Osteoblast (primary cell): Measurements from ENCODE around the gene ADGRG1. TPM values are rescaled to one million over a fixed set of nuclear protein-coding genes. Genes with fewer than 3 reads are reported as not detected.
A peak's percentile ranks its signal among the peaks of the same experiment; 100 is the strongest.

Source experiments
- DNase-seq: peaks from one replicate; pipeline ENCODE4 v3.0.0; 2011; ENCODE audit warnings: low spot score, mixed read lengths; ENCODE audit not compliant: insufficient read length; ENCODE audit errors: missing footprints
- H2AFZ ChIP-seq: 2 replicates; pipeline ENCODE4 v1.6.0; 2011; ENCODE audit warnings: mild to moderate bottlenecking, low read length
- H3K27ac ChIP-seq: 2 replicates; pipeline ENCODE4 v1.5.1; 2011; ENCODE audit warnings: mild to moderate bottlenecking, low read depth, low read length, moderate library complexity
- H3K27me3 ChIP-seq: 2 replicates; pipeline ENCODE4 v1.6.0; 2012; ENCODE audit warnings: mild to moderate bottlenecking, control low read depth, inconsistent platforms, low read length, moderate library complexity; ENCODE audit not compliant: insufficient read depth
- H3K36me3 ChIP-seq: 2 replicates; pipeline ENCODE4 v1.5.1; 2011; ENCODE audit warnings: mild to moderate bottlenecking, low read length, control low read depth, moderate library complexity; ENCODE audit not compliant: insufficient read depth
- H3K4me1 ChIP-seq: 2 replicates; pipeline ENCODE4 v1.5.1; 2011; ENCODE audit warnings: mild to moderate bottlenecking, low read length, control low read depth, moderate library complexity; ENCODE audit not compliant: insufficient read depth
- H3K4me2 ChIP-seq: 2 replicates; pipeline ENCODE4 v1.6.0; 2011; ENCODE audit warnings: mild to moderate bottlenecking, low read length; ENCODE audit not compliant: insufficient read depth
- H3K4me3 ChIP-seq: fragments of 200-600 bp; sonication (generic); 3 replicates; pipeline ENCODE4 v1.5.1; 2012; ENCODE audit warnings: mild to moderate bottlenecking, low read length, inconsistent platforms; ENCODE audit not compliant: insufficient read depth
- H3K79me2 ChIP-seq: 2 replicates; pipeline ENCODE4 v1.6.0; 2012; ENCODE audit warnings: mild to moderate bottlenecking, low read length, control low read depth, inconsistent platforms; ENCODE audit not compliant: insufficient read depth
- H3K9me3 ChIP-seq: 2 replicates; pipeline ENCODE4 v1.5.1; 2011; ENCODE audit warnings: low read depth, low read length, control low read depth
- H4K20me1 ChIP-seq: 2 replicates; pipeline ENCODE4 v1.6.0; 2012; ENCODE audit warnings: mild to moderate bottlenecking, low read length, control low read depth; ENCODE audit not compliant: insufficient read depth
- total RNA-seq: library from RNA; depleted of rRNA; stranded (reverse); fragments of >200 nt; gene quantifications from 2 replicates; pipeline ENCODE4 v1.2.3, GENCODE V29; 2012
- TF ChIP-seq, protein P1 (sequence below): IDR thresholded peaks from 2 replicates; pipeline ENCODE4 v1.5.1; 2011; ENCODE audit warnings: mild to moderate bottlenecking, low read depth, low read length, moderate library complexity; ENCODE audit errors: extremely low read depth

ADGRG1 gene
- total RNA-seq, 1 donor = 0.72 TPM

DNA sequence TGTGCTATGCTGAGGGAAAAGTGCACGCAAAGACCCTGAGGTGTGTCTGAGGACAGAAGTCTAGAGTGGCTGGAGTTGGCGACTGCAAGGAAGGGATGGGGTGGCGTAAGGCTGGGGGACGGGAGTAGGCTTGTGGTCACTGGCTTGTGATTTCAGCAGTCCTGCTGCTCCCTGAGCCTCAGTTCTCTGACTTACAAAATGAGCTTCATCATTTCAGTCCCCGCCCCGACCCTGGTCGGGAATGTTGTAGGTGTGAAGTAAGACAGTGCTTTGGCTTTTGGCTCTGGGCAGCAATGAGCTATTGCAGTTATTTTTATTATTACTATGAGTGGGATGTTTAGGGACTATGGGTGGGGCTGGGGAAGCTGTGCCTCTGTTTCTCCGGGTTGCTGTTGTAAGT, 8.6 kb downstream of the ADGRG1 start:
- H3K4me3 ChIP-seq = no peak overlapping the region
- H3K9me3 ChIP-seq = no peaks in the 10 kb centered on the region

DNA sequence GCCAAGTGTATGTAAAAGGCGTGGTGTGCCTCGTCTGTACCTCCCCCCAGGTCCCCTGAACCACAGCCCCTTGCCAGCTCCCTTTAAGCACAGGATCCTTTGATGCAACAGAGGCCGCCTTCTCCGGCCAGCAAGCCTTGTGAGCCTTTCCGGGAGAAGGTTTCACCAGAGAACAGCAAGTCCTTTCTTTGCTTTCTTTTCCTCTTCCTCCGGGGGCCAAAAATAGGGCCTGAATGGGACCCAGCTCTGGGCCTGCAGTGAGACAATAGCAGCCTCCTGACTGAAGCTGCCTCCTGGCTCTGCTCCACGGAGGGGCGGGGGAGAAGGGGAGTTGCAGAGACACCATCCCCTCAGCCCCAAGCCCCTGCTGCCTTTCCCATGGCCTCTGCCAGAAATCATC, 9.0 kb downstream of the ADGRG1 start:
- TF ChIP-seq, protein P1, sequence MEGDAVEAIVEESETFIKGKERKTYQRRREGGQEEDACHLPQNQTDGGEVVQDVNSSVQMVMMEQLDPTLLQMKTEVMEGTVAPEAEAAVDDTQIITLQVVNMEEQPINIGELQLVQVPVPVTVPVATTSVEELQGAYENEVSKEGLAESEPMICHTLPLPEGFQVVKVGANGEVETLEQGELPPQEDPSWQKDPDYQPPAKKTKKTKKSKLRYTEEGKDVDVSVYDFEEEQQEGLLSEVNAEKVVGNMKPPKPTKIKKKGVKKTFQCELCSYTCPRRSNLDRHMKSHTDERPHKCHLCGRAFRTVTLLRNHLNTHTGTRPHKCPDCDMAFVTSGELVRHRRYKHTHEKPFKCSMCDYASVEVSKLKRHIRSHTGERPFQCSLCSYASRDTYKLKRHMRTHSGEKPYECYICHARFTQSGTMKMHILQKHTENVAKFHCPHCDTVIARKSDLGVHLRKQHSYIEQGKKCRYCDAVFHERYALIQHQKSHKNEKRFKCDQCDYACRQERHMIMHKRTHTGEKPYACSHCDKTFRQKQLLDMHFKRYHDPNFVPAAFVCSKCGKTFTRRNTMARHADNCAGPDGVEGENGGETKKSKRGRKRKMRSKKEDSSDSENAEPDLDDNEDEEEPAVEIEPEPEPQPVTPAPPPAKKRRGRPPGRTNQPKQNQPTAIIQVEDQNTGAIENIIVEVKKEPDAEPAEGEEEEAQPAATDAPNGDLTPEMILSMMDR = no peak
- no peaks in the 10 kb centered on the region for H3K27me3 ChIP-seq
- H3K27ac ChIP-seq = no peak overlapping the region
- no peaks in the 10 kb centered on the region for H3K36me3 ChIP-seq
- no peaks in the 10 kb centered on the region for H4K20me1 ChIP-seq
- DNase-seq = no peak
- H3K4me3 ChIP-seq = no peak overlapping the region
- H3K9me3 ChIP-seq = no peaks in the 10 kb centered on the region
- H3K79me2 ChIP-seq = no peaks in the 10 kb centered on the region
- H3K4me1 ChIP-seq = peaks cover 26% of the 10 kb centered on the region
- no peak overlapping the region for H3K4me2 ChIP-seq
- H2AFZ ChIP-seq = peak overlapping the region; percentile 41

More for the DNA sequence above, 8.6 kb downstream of the ADGRG1 start:
- Histone ChIP-seq H3K4me2 (no peak overlapping the region), H2AFZ (peak overlapping the region; percentile 41), H4K20me1 (no peaks in the 10 kb centered on the region), H3K27ac (no peak overlapping the region), H3K4me1 (peaks cover 30% of the 10 kb centered on the region), H3K27me3 (no peaks in the 10 kb centered on the region), H3K36me3 (no peaks in the 10 kb centered on the region), H3K79me2 (no peaks in the 10 kb centered on the region)
- DNase-seq = no peak
- TF ChIP-seq, protein P1 = no peak

DNA sequence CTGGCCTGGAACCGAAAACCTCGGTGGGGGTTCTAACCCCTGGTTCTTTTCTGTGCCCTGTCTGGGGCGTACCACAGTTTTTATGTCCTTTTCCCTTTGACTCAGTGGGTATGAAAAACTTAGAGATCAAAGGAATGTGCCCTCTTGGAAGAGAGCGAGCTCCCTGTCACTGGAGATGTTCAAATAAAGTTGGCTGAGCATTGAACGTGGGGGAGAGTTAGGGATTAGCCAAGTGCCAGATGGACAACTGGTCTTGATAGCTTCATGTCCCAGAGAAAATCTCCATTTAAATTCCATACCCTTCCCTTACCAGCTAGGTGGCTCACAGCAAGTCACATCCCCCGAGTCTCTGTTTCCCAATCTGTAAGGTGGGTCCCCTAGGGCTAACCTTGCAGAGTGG, 9.5 kb downstream of the ADGRG1 start:
- Histone ChIP-seq H2AFZ (no peak overlapping the region), H4K20me1 (no peaks in the 10 kb centered on the region), H3K4me2 (no peak overlapping the region), H3K4me3 (no peak overlapping the region), H3K27ac (no peak overlapping the region), H3K27me3 (no peaks in the 10 kb centered on the region), H3K36me3 (no peaks in the 10 kb centered on the region), H3K79me2 (no peaks in the 10 kb centered on the region), H3K4me1 (peaks cover 25% of the 10 kb centered on the region), H3K9me3 (no peaks in the 10 kb centered on the region)
- no peak for DNase-seq
- TF ChIP-seq, protein P1 = no peak

DNA sequence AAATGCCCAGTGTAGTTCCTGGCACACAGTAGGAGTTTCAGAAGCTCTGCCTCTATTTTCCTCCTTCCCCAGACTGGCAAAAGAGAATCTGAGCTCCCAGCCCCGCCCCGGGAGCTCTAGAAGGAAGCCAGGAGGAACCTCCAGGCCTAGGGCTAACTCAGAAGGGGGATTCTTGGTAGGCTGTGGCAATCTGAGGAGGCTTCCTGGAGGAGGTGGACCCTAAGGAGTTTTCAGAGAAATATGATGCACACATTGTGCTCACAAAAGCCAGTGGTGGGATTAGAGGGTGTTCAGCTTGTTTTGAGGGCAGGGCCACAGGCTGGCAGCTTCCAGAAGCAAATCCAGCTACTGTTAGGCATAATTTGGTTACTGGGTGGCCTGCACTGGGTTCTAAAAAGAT, 10.0 kb downstream of the ADGRG1 start:
- DNase-seq = no peak
- H2AFZ ChIP-seq = no peak overlapping the region
- no peaks in the 10 kb centered on the region for H3K27me3 ChIP-seq
- no peaks in the 10 kb centered on the region for H4K20me1 ChIP-seq
- H3K79me2 ChIP-seq = no peaks in the 10 kb centered on the region
- TF ChIP-seq, protein P1 = no peak
- H3K36me3 ChIP-seq = no peaks in the 10 kb centered on the region
- H3K9me3 ChIP-seq = no peaks in the 10 kb centered on the region
- no peak overlapping the region for H3K4me3 ChIP-seq
- H3K27ac ChIP-seq = no peak overlapping the region
- H3K4me2 ChIP-seq = no peak overlapping the region
- peaks cover 27% of the 10 kb centered on the region for H3K4me1 ChIP-seq
